Keratinocyte (primary cell): ENCODE measurements around the gene HYI. TPM values are rescaled to one million over a fixed set of nuclear protein-coding genes. Genes with fewer than 3 reads are reported as not detected.

Source experiments
- DNase-seq: peaks from one replicate; pipeline ENCODE4 v3.0.0-alpha.2; 2011; ENCODE audit warnings: low read depth, missing footprints, low spot score
- FAIRE-seq: peaks from 2 replicates; lab custom pipeline; 2011; peaks lifted over from hg19 to GRCh38; lab: Jason Lieb, UNC
- H2AFZ ChIP-seq: 2 replicates; pipeline ENCODE4 v1.6.0; 2012; ENCODE audit warnings: low read length, control low read depth, inconsistent platforms; ENCODE audit not compliant: control insufficient read depth
- H3K27ac ChIP-seq: 2 replicates; pipeline ENCODE4 v1.5.1; 2011; ENCODE audit warnings: low read length; ENCODE audit not compliant: control insufficient read depth, insufficient read depth
- H3K27me3 ChIP-seq: 3 replicates; pipeline ENCODE4 v1.6.0; 2011; ENCODE audit warnings: low read length; ENCODE audit not compliant: control insufficient read depth, insufficient read depth; ENCODE audit errors: extremely low read depth
- H3K36me3 ChIP-seq, 2 experiments: 2 replicates in 1 of 2; 3 replicates in 1 of 2; pipeline ENCODE4 v1.5.1; 2011; ENCODE audit warnings: low read length in 2 of 2, mild to moderate bottlenecking in 1 of 2; ENCODE audit not compliant: control insufficient read depth in 2 of 2, insufficient read depth in 2 of 2; ENCODE audit errors: extremely low read depth in 1 of 2
- H3K4me1 ChIP-seq: 3 replicates; pipeline ENCODE4 v1.5.1; 2011; ENCODE audit warnings: low read length; ENCODE audit not compliant: control insufficient read depth, insufficient read depth; ENCODE audit errors: extremely low read depth
- H3K4me2 ChIP-seq: 3 replicates; pipeline ENCODE4 v1.6.0; 2011; ENCODE audit warnings: low read depth, low read length; ENCODE audit not compliant: control insufficient read depth, insufficient read depth; ENCODE audit errors: extremely low read depth
- H3K4me3 ChIP-seq, 3 experiments: fragments of 200-600 bp in 1 of 3; sonication (generic) in 1 of 3; 2 replicates in 2 of 3; 3 replicates in 1 of 3; pipeline ENCODE4 v1.5.1; 2011 to 2016; ENCODE audit warnings: low read length in 3 of 3, mild to moderate bottlenecking in 3 of 3, control low read depth in 2 of 3, inconsistent platforms in 1 of 3, low read depth in 1 of 3, mixed read lengths in 1 of 3, mixed run types in 1 of 3, moderate library complexity in 1 of 3; ENCODE audit not compliant: control insufficient read depth in 2 of 3, insufficient read depth in 2 of 3; ENCODE audit errors: extremely low read depth in 1 of 3
- H3K79me2 ChIP-seq: 2 replicates; pipeline ENCODE4 v1.6.0; 2012; ENCODE audit warnings: low read length; ENCODE audit not compliant: control insufficient read depth, insufficient read depth
- H3K9ac ChIP-seq: 3 replicates; pipeline ENCODE4 v1.6.0; 2011; ENCODE audit warnings: low read length; ENCODE audit not compliant: control insufficient read depth, insufficient read depth; ENCODE audit errors: extremely low read depth
- H3K9me1 ChIP-seq: 3 replicates; pipeline ENCODE4 v1.6.0; 2011; ENCODE audit warnings: low read length; ENCODE audit not compliant: control insufficient read depth, insufficient read depth; ENCODE audit errors: extremely low read depth
- H3K9me3 ChIP-seq: 2 replicates; pipeline ENCODE4 v1.5.1; 2012; ENCODE audit warnings: low read depth, low read length; ENCODE audit not compliant: control insufficient read depth
- H4K20me1 ChIP-seq: 3 replicates; pipeline ENCODE4 v1.6.0; 2011; ENCODE audit warnings: low read length; ENCODE audit not compliant: control insufficient read depth, insufficient read depth; ENCODE audit errors: extremely low read depth
- EZH2 ChIP-seq: IDR thresholded peaks from one replicate; pipeline ENCODE4 v1.6.1; 2012; ENCODE audit warnings: inconsistent platforms, mild to moderate bottlenecking, low read length, moderate library complexity
- dilution Hi-C: fragments of 300-500 bp; cut with MboI; formaldehyde crosslinking; loops from one replicate; pipeline ENCODE4 v1.7.0; 2020; ENCODE audit warnings: low sequenced_read_pairs; ENCODE audit not compliant: extremely low pct_ligation_motif_present
- polyA plus RNA-seq, 5 experiments: library from polyadenylated mRNA; depleted of rRNA in 3 of 5; stranded (reverse) in 3 of 5; stranded (forward) in 1 of 5; unstranded in 1 of 5; fragments of >200 nt; gene quantifications; 1 replicate in 1 of 5; 2 replicates in 3 of 5; 3 replicates in 1 of 5; pipeline versions ENCODE4 v1.2.1 to v1.2.3, GENCODE V29; 2011 to 2012; ENCODE audit warnings: missing spikeins in 2 of 5, low read depth in 1 of 5, low replicate concordance in 1 of 5
- TF ChIP-seq, protein P1 (sequence below), 3 experiments: IDR thresholded peaks in 1 of 3; conservative IDR thresholded peaks in 1 of 3; optimal IDR thresholded peaks in 1 of 3; 2 replicates in 2 of 3; 3 replicates in 1 of 3; pipeline versions ENCODE3 to v1.5.1; 2011; ENCODE audit warnings: low read length in 3 of 3, mild to moderate bottlenecking in 3 of 3, moderate library complexity in 2 of 3, control low read depth in 1 of 3, inconsistent platforms in 1 of 3; ENCODE audit not compliant: insufficient read depth in 2 of 3; ENCODE audit errors: extremely low read depth in 1 of 3

HYI gene
- polyA plus RNA-seq, 1 donor (not counting 4 experiments of a cell fraction or from before 2014, with no cell fraction given), result 26.9 TPM

GRCh38 chr1:43446388-43446740 lies 7.4 kb downstream of the HYI start:
- no peak overlapping the region for H3K27ac ChIP-seq
- H4K20me1 ChIP-seq, result no peaks in the 10 kb centered on the region
- no peak overlapping the region for H3K4me2 ChIP-seq
- H3K79me2 ChIP-seq, result no peaks in the 10 kb centered on the region
- peaks cover 3% of the 10 kb centered on the region for H3K9me1 ChIP-seq
- H3K27me3 ChIP-seq, result no peaks in the 10 kb centered on the region
- FAIRE-seq (no peak), DNase-seq (no peak)
- H3K4me3 ChIP-seq, result no peak overlapping the region
- H2AFZ ChIP-seq, result no peak overlapping the region
- H3K9me3 ChIP-seq, result no peaks in the 10 kb centered on the region
- dilution Hi-C loops, result no loop called here
- H3K4me1 ChIP-seq, result no peaks in the 10 kb centered on the region
- TF ChIP-seq, protein P1, sequence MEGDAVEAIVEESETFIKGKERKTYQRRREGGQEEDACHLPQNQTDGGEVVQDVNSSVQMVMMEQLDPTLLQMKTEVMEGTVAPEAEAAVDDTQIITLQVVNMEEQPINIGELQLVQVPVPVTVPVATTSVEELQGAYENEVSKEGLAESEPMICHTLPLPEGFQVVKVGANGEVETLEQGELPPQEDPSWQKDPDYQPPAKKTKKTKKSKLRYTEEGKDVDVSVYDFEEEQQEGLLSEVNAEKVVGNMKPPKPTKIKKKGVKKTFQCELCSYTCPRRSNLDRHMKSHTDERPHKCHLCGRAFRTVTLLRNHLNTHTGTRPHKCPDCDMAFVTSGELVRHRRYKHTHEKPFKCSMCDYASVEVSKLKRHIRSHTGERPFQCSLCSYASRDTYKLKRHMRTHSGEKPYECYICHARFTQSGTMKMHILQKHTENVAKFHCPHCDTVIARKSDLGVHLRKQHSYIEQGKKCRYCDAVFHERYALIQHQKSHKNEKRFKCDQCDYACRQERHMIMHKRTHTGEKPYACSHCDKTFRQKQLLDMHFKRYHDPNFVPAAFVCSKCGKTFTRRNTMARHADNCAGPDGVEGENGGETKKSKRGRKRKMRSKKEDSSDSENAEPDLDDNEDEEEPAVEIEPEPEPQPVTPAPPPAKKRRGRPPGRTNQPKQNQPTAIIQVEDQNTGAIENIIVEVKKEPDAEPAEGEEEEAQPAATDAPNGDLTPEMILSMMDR (optimal IDR thresholded peaks at IDR 0.05 in 1 of 3, IDR thresholded peaks at IDR 0.05 in 1 of 3, conservative IDR thresholded peaks at IDR 0.05 in 1 of 3; ENCODE audit: extremely low read depth in 1 of 3, insufficient read depth in 2 of 3, low read length in 3 of 3), result no peak
- TF ChIP-seq EZH2, result no peak
- peaks cover 62 to 63% of the 10 kb centered on the region in 2 experiments for H3K36me3 ChIP-seq
- no peak overlapping the region for H3K9ac ChIP-seq

DNA sequence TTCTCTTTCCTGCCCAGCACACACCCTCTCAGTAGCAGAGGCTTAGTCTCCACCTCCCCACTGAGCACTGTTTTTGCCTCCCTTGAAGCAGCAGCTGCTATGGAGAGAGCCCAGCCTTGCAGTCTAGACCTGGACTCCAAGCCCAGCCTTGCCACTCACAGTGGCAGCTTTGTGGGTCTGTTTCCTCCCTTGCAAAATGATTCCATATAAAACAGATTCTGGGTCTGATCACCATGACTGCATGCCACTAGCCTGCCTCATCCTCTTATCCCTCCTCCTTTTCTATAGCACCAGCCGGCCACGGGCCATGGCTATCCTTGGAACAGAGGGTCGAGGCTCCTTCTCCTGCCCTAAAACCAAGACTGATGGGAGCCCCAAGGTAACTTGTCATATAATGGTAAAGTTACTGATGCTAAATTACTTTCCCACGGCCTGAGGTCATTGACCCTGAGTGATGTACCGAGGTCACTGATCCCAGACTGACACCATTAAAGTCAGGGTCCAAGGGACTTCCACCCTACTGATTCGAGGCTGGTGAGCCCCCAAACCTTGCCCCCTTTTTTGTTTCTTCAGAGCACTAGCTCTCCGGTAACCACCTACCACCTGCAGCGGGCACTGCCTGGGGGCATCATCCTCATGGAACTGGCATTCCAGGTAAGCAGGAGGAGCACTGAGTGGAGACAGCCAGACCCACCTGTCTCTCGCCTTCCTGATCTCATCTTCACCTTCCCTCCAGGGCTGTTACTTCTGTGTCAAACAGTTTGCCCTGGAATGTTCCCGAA lies 7.9 kb downstream of the HYI start:
- Histone ChIP-seq H3K27ac (no peak overlapping the region), H3K9ac (no peak overlapping the region), H3K4me3 (no peak overlapping the region), H3K27me3 (no peaks in the 10 kb centered on the region), H3K79me2 (no peaks in the 10 kb centered on the region), H3K4me2 (no peak overlapping the region), H3K9me3 (no peaks in the 10 kb centered on the region), H3K4me1 (no peaks in the 10 kb centered on the region), H3K9me1 (peaks cover 3% of the 10 kb centered on the region), H3K36me3 (peaks cover 59 to 62% of the 10 kb centered on the region in 2 experiments), H4K20me1 (no peaks in the 10 kb centered on the region), H2AFZ (no peak overlapping the region)
- no peak for TF ChIP-seq EZH2
- TF ChIP-seq, protein P1 (optimal IDR thresholded peaks at IDR 0.05 in 1 of 3, IDR thresholded peaks at IDR 0.05 in 1 of 3, conservative IDR thresholded peaks at IDR 0.05 in 1 of 3; ENCODE audit: extremely low read depth in 1 of 3, insufficient read depth in 2 of 3, low read length in 3 of 3), result no peak
- FAIRE-seq, result no peak
- no peak for DNase-seq
- dilution Hi-C loops, result no loop called here
